HG03575 (cell line): ENCODE measurements around the gene HYAL2.
"Not testable (repeated sequence)": the region's sequence is repeated elsewhere in the genome, so short reads cannot be mapped to it uniquely, and the experiment has no call there.

Source experiments
- ATAC-seq: cut with Tn5 transposase; IDR thresholded peaks from one replicate; pipeline ENCODE4 v1.9.1; 2021; ENCODE audit not compliant: unreplicated experiment, insufficient number of reproducible peaks, low FRiP score; ENCODE audit errors: extremely low read depth

HYAL2 gene

DNA sequence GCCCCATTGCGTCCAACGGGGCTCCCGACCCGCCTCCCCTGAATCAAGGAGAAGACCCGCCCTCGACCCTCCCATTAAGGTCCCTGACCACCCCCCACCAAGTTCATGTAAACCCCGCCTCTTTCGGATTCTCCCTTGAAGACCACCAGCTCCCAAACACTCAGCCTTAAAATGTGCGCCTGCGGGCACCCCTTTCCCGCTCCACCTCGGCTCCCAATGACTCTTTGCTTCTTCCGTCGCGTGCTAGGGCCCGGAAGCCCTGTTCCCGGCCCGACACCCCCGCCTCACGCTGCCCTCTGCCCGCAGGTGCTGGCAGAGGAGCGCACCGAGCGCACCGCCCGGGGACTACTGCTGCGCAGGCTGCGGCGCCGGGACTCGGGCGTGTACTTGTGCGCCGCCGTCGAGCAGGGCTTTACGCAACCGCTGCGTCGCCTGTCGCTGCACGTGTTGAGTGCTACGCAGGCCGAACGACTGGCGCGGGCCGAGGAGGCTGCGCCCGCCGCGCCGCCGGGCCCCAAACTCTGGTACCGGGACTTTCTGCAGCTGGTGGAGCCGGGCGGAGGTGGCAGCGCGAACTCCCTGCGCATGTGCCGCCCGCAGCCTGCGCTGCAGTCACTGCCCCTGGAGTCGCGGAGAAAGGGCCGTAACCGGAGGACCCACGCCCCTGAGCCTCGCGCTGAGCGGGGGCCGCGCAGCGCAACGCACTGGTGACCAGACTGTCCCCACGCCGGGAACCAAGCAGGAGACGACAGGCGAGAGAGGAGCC lies 46.4 kb downstream of the HYAL2 start:
- ATAC-seq = no peak

DNA sequence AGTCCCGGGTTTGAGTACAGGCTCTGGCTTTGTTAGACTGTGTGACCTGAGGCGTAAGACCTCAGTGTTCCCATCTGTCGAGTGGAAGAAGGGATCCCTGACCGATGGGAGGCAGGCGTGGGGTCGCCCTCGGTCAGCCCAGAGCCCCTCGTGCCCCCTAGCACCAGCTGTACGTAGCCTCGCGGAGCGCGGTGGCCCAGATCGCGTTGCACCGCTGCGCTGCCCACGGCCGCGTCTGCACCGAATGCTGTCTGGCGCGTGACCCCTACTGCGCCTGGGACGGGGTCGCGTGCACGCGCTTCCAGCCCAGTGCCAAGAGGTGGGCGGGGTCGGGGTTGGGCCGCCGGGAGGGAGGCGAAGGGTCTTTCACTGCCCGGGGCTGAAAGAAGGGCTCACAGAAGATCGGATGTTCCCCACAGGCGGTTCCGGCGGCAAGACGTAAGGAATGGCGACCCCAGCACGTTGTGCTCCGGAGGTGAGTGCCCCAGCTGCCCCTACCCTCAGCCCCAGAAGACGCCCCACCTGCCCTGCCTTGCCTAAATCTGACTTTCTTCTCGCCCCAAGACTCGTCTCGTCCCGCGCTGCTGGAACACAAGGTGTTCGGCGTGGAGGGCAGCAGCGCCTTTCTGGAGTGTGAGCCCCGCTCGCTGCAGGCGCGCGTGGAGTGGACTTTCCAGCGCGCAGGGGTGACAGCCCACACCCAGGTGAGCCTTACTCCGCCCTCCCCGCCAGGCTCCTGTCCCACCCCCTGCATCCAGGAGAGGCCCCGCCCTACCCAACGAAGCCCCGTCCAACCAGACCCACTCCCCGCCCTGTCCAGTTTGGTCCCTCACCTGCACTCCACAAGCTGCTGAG lies 47.2 kb downstream of the HYAL2 start:
- ATAC-seq = no peak

DNA sequence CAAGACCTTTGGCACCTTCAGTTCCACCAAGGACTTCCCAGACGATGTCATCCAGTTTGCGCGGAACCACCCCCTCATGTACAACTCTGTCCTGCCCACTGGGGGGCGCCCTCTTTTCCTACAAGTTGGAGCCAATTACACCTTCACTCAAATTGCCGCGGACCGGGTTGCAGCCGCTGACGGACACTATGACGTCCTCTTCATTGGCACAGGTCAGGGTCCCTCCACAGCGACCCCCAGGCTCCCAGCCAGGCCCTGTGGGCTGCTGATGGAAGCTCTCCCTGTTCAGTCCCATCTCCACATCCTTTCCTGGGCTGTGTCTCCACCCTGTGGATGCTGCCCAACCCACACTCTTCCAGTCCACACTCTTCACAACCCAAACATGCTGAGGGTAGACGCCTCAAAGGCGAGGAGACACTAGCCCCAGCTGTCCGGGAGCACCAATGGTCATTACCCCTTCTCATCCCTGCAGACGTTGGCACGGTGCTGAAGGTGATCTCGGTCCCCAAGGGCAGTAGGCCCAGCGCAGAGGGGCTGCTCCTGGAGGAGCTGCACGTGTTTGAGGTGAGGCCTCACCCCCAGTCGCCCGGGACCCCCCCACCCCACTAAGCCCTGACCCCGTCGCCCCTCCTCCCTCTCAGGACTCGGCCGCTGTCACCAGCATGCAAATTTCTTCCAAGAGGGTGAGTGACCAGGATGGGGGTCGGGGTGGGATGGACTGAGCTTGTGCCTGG lies 48.0 kb downstream of the HYAL2 start:
- ATAC-seq = no peak

DNA sequence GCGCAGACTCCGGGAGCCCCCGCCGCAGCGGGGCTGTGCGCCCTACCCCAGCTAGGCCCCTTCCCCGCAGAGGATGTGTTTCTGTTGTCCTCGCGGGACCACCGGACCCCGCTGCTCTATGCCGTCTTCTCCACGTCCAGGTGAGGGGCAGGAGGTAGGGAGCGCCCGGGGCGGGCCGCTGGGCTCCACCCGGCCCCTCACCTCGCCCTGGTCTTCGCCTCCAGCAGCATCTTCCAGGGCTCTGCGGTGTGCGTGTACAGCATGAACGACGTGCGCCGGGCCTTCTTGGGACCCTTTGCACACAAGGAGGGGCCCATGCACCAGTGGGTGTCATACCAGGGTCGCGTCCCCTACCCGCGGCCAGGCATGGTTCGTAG lies 48.9 kb downstream of the HYAL2 start:
- ATAC-seq = no peak

DNA sequence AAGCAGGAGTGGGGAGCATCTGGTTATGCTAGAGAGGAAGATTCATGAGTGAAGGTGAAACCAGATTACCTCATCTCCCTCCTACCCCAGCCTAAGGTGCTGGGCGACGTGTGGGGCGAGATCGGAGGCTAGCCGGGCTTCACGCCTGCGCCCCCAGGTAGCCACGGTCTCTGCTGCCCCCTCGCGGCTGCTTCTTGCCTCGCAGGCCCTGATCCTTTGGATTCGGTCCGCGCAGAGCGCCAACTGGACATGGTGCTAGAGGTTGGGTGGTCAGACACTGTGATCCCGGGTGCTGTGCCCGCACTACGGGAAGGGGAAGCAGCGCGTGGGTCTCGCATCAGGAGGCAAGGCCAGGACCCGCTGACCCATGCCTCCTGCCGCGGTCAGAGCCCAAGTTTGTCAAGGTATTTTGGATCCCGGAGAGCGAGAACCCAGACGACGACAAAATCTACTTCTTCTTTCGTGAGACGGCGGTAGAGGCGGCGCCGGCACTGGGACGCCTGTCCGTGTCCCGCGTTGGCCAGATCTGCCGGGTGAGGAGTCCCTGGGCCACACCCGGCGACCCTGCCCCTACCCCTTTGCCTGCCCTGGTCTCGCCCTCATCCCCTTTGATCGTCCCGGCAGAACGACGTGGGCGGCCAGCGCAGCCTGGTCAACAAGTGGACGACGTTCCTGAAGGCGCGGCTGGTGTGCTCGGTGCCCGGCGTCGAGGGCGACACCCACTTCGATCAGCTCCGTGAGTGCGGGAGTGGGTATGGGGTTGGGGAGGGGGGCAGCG lies 49.4 kb downstream of the HYAL2 start:
- ATAC-seq = no peak

DNA sequence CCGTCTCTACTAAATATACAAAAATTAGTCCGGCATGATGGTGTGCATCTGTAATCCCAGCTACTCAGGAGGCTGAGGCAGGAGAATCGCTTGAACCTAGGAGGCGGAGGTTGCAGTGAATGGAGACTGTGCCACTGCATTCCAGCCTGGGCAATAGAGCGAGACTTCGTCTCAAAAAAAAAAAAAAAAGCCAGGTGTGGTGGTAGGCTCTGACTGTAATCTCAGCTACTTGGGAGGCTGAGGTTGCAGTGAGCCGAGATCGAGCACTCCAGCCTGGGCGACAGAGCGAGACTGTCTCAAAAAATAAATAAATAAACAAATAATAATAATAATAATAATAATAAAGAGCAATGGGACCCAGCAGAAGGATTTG lies 50.0 kb downstream of the HYAL2 start:
- ATAC-seq = not testable (repeated sequence)

DNA sequence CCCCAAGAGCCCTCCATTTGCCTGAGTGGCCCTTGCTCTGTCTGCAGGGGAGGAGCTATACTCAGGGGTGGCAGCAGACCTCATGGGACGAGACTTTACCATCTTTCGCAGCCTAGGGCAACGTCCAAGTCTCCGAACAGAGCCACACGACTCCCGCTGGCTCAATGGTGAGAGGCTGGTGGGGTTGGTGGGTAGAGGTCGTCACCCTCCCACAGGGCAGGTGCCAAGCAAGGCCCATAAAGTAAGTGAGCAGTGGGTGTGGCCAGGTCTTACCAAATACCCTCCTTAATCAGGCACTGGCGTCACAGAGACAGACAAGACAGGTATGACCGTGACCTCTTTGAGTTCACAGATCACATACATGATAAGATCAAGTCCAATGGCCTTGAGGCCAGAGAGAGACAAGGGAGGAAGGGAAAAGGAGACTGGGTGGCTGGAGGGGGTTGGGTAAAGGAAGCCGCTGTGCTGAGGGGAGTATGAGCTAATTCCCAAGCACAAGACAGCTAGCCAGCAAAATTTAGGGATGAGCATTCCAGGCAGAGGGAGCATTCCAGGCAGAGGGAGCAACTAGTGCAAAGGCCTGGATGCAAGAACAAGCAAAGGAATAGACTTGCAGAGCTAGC lies 51.1 kb downstream of the HYAL2 start:
- ATAC-seq = no peak

DNA sequence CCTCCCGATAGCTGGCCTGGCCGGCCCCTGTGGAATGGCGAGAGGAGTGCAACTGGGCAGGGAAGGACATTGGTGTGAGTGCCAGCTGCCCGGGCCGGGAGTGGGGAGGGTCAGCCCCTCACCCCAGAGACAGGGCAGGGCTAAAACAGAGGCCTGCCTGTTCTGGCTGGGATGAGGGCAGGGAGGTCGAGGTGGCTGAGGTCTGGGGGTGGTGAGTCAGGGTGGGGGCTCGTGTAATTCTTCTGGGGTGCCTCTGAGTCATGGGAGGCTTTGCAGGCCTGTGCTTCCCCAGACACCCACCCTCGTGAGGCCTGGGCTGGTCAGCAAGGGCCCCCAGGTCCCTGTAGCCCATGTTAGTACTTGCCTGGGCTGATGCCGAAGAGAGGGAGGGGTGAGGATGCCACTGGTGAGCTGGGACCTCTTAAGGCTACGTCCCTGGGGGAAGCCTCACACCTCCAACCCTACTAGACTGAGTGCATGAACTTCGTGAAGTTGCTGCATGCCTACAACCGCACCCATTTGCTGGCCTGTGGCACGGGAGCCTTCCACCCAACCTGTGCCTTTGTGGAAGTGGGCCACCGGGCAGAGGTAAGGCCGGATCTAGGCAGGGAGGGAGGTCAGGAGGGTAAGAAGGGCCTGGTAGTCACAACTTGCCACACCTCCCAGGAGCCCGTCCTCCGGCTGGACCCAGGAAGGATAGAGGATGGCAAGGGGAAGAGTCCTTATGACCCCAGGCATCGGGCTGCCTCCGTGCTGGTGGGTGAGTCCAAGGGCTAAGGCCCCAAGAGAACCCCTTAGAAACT lies 51.9 kb downstream of the HYAL2 start:
- no peak for ATAC-seq

DNA sequence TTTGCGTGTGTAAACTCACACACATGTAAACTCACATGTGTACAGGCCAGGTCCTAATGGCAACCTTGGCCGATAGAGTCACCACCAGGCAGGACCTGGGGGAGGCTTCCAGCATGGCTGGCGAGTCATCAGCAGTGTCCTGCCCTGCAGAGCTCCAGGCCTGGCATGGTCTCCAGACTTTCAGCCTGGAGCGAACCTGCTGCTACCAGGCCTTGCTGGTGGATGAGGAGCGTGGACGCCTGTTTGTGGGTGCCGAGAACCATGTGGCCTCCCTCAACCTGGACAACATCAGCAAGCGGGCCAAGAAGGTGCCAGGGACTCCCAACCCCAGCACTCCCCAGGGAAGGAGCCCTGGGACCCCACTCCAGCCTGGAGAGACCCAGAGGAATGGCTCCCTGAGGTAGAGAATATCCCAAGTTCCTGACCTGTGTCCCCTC lies 52.5 kb downstream of the HYAL2 start:
- no peak for ATAC-seq

DNA sequence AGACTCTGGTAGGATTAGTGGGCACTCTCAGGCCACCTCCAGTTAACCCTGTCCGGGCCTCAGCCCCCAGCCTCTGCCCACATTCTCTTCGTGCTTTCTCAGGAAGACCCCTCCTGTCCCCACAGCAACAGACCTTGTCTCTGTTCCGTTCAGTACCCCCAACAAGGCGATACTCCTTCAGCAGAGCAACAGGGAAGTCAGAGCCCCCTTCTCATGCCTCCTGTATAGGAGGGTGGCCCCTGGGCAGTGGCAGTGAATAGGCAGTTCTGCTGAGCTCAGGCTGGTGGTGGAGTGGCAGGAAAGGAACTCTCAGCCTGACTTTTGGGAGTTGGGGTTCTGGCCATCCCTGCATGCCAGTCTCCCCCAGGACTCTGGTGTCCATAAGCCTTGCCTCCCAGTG lies 53.1 kb downstream of the HYAL2 start:
- ATAC-seq = no peak

DNA sequence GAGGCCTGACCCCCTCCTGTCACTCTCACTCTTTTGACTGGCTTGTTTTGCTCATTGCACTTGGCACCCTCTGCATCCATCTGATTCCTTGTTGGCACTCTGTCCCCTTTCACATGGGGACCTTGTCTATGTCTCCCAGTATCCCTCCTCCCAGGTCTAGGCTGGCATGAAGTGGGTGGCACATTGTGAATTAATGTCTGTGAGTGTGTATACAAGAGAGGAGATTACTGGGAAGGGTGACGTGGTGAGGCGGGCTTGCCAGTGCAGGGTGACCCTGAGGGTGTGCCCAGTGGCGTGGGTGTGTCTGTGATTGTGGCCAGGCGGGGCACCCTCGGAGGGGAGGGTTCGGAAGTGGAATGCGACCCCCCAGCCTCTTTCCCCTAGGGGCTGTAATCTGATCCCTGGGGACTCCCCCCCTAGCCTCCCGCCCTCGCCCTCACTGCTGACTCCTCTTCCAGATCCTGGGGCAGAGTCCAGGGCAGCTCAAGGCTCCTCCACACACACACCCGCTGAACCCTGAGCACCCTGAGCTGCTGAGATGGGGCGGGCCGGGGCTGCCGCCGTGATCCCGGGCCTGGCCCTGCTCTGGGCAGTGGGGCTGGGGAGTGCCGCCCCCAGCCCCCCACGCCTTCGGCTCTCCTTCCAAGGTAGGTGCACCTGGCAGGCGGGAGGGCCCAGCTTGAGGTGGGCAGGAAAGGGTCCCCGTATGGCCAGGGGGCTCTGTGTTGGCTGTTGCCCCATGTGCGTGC lies 53.7 kb downstream of the HYAL2 start, which contains the start of gene SEMA3B:
SEMA3B (plus strand) TSS at position 445 of the 749 bp plus-strand sequence; CDS start at position 539, 94 bp downstream.
- ATAC-seq = no peak

DNA sequence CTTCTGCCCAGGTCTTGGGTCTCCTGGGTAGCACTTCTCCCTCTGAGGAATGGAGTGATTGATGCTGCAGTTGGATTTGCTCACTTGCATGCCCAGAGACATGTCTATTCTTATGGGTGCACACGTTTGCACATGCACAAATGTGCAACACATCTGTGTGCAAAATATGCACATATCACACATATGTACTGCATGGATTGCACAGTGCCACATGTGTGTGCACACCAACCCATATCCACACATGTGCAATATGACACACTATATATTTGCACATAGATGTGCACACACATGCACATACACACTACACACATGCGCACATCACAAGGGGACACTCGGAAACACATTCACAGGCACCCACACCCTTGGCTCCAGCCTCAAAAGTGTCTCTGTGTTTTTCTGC lies 54.3 kb downstream of the HYAL2 start:
- ATAC-seq = no peak
